HG03558 (cell line): Measurements from ENCODE around the gene STOM.

Source experiments
- ATAC-seq: cut with Tn5 transposase; IDR thresholded peaks from one replicate; pipeline ENCODE4 v1.9.1; 2021; ENCODE audit warnings: moderate number of reproducible peaks; ENCODE audit not compliant: unreplicated experiment; ENCODE audit errors: extremely low read depth

STOM gene

GRCh38 chr9:121372239-121373010 lies 2.4 kb upstream of the STOM start:
- no peak for ATAC-seq

- no peak for ATAC-seq
Measured at GRCh38 chr9:121371495-121372061, 1.5 kb upstream of the STOM start.

GRCh38 chr9:121368745-121369144 lies 1.3 kb downstream of the STOM start:
- ATAC-seq, result no peak

GRCh38 chr9:121368138-121368522 lies 1.9 kb downstream of the STOM start:
- no peak for ATAC-seq

- no peak for ATAC-seq
Measured at GRCh38 chr9:121367306-121368137, 2.5 kb downstream of the STOM start.

- no peak for ATAC-seq
Measured at GRCh38 chr9:121366611-121367192, 3.3 kb downstream of the STOM start.

GRCh38 chr9:121365564-121365963 lies 4.5 kb downstream of the STOM start:
- no peak for ATAC-seq

GRCh38 chr9:121364886-121365285 lies 5.2 kb downstream of the STOM start:
- no peak for ATAC-seq

GRCh38 chr9:121364077-121364476 lies 6.0 kb downstream of the STOM start:
- ATAC-seq, result no peak

GRCh38 chr9:121363622-121363961 lies 6.5 kb downstream of the STOM start:
- no peak for ATAC-seq

GRCh38 chr9:121362813-121363621 lies 7.0 kb downstream of the STOM start:
- ATAC-seq, result no peak

- ATAC-seq, result no peak
Measured at GRCh38 chr9:121360601-121361374, 9.3 kb downstream of the STOM start.

- ATAC-seq, result no peak
Measured at GRCh38 chr9:121359351-121360294, 10.4 kb downstream of the STOM start.

GRCh38 chr9:121358751-121359150 lies 11.3 kb downstream of the STOM start:
- ATAC-seq, result no peak

- ATAC-seq, result no peak
Measured at GRCh38 chr9:121357011-121357410, 13.0 kb downstream of the STOM start.

- ATAC-seq, result no peak
Measured at GRCh38 chr9:121354762-121355161, 15.3 kb downstream of the STOM start.

GRCh38 chr9:121354141-121354540 lies 15.9 kb downstream of the STOM start:
- ATAC-seq, result no peak
